CD4-positive, alpha-beta T cell (primary cell): ENCODE measurements around the gene ZXDC. TPM values are rescaled to one million over a fixed set of nuclear protein-coding genes. Genes with fewer than 3 reads are reported as not detected.

Experiments
- ATAC-seq: fragments of 200-7000 bp; cut with Tn5 transposase; one replicate; pipeline ENCODE4 v1.10.0; 2022; ENCODE audit warnings: mild to moderate bottlenecking; ENCODE audit not compliant: poor library complexity
- CTCF ChIA-PET: fragments of 350-600 bp; sonication (Branson Sonifier 250); formaldehyde crosslinking; loops from one replicate; lab custom pipeline; 2021; ENCODE audit warnings: antibody characterized with exemption, inconsistent platforms; lab: Charles Lee
- POLR2A ChIA-PET: fragments of 350-600 bp; sonication (Branson Sonifier 250); formaldehyde crosslinking; loops from one replicate; lab custom pipeline; 2021; ENCODE audit warnings: antibody characterized with exemption, inconsistent platforms; lab: Charles Lee
- DNase-seq, 14 experiments: peaks; one replicate each; pipeline ENCODE4 v3.0.0-alpha.2; 2013 to 2020; ENCODE audit warnings: mixed read lengths in 2 of 14
- H3K27ac ChIP-seq, 2 donors: one replicate each; pipeline versions ENCODE4 v1.5.1 to v1.7.0; 2013; ENCODE audit warnings: low read length in 2 of 2, low read depth in 1 of 2, mild to moderate bottlenecking in 1 of 2
- H3K27me3 ChIP-seq, 2 experiments: 1 replicate in 1 of 2; 2 replicates in 1 of 2; pipeline versions ENCODE4 v1.6.1 to v1.7.0; 2013; ENCODE audit warnings: low read length in 2 of 2, control low read depth in 1 of 2, mild to moderate bottlenecking in 1 of 2, moderate library complexity in 1 of 2; ENCODE audit not compliant: insufficient read depth in 2 of 2, control insufficient read depth in 1 of 2
- H3K36me3 ChIP-seq: one replicate; pipeline ENCODE4 v1.6.1; 2013; ENCODE audit warnings: low read length, control low read depth; ENCODE audit not compliant: insufficient read depth
- H3K4me1 ChIP-seq: one replicate; pipeline ENCODE4 v1.6.1; 2013; ENCODE audit warnings: low read length, control low read depth; ENCODE audit not compliant: insufficient read depth
- H3K4me3 ChIP-seq: one replicate; pipeline ENCODE4 v1.5.1; 2013; ENCODE audit warnings: mild to moderate bottlenecking, low read length, moderate library complexity
- H3K9me3 ChIP-seq, 2 experiments: 1 replicate in 1 of 2; 2 replicates in 1 of 2; pipeline versions ENCODE4 v1.6.1 to v1.7.0; 2013; ENCODE audit warnings: low read length in 2 of 2, mild to moderate bottlenecking in 2 of 2, control low read depth in 1 of 2, moderate library complexity in 1 of 2; ENCODE audit not compliant: control insufficient read depth in 1 of 2, insufficient read depth in 1 of 2
- H3K27ac Mint-ChIP-seq: one replicate; pipeline ENCODE4 v1.8.0; 2020; ENCODE audit warnings: mixed read lengths
- H3K27me3 Mint-ChIP-seq: one replicate; pipeline ENCODE4 v1.8.0; 2021; ENCODE audit warnings: mixed read lengths
- H3K36me3 Mint-ChIP-seq: one replicate; pipeline ENCODE4 v1.8.0; 2021; ENCODE audit warnings: low read depth, mixed read lengths
- H3K4me1 Mint-ChIP-seq: one replicate; pipeline ENCODE4 v1.8.0; 2021; ENCODE audit warnings: low read depth, mixed read lengths
- H3K4me3 Mint-ChIP-seq: one replicate; pipeline ENCODE4 v1.8.0; 2020; ENCODE audit warnings: mild to moderate bottlenecking, mixed read lengths
- H3K9me3 Mint-ChIP-seq: one replicate; pipeline ENCODE4 v1.8.0; 2020; ENCODE audit warnings: mixed read lengths
- CTCF ChIP-seq: fragments of 200-600 bp; IDR thresholded peaks from one replicate; pipeline ENCODE4 v1.8.0; 2022; ENCODE audit warnings: antibody characterized with exemption, mild to moderate bottlenecking
- intact Hi-C, 2 experiments: fragments of 100-400 bp; cut with DNase I in 1 of 2; cut with micrococcal nuclease in 1 of 2; formaldehyde crosslinking; loops; one replicate each; pipeline versions ENCODE4 v1.15.1 to v1.9.0; 2023 to 2025; cut with DNase I, micrococcal nuclease
- total RNA-seq, 174 experiments: library from RNA in 2 of 174; stranded (reverse) in 2 of 174; gene quantifications; one replicate each; pipeline ENCODE4 v1.2.3 and lab custom pipeline; 2021 to 2026

ZXDC gene
- total RNA-seq, 2 experiments from 2014 or later = 60.7 to 61.3 TPM

- Mint-ChIP-seq H3K4me3 (no peak overlapping the region), H3K27ac (no peak overlapping the region), H3K9me3 (peaks cover 14% of the 10 kb centered on the region), H3K27me3 (no peaks in the 10 kb centered on the region), H3K36me3 (peaks cover 9% of the 10 kb centered on the region), H3K4me1 (no peaks in the 10 kb centered on the region)
- ATAC-seq (no peak), DNase-seq (peak in 1 of 14 experiments; percentile 7)
- ChIA-PET CTCF (no interaction called here), POLR2A (no interaction called here)
- H3K36me3 ChIP-seq = no peaks in the 10 kb centered on the region
- intact Hi-C loops = no loop called here
- H3K4me3 ChIP-seq = no peak overlapping the region
- H3K27me3 ChIP-seq = no peaks in the 10 kb centered on the region
- TF ChIP-seq CTCF = no peak
- H3K4me1 ChIP-seq = no peaks in the 10 kb centered on the region
- H3K9me3 ChIP-seq = peaks cover 8 to 17% of the 10 kb centered on the region in 2 experiments
- H3K27ac ChIP-seq = no peak overlapping the region
Measured at GRCh38 chr3:126423191-126424038, 52.3 kb downstream of the ZXDC start.

GRCh38 chr3:126422571-126423091 is 53.1 kb downstream of the ZXDC start:
- no peaks in the 10 kb centered on the region for H3K27me3 ChIP-seq
- H3K27me3 Mint-ChIP-seq = no peaks in the 10 kb centered on the region
- ATAC-seq = no peak
- POLR2A ChIA-PET = no interaction called here
- no peak overlapping the region for H3K4me3 Mint-ChIP-seq
- H3K36me3 ChIP-seq = no peaks in the 10 kb centered on the region
- peak in 1 of 14 experiments; percentile 2 for DNase-seq
- intact Hi-C loops = no loop called here
- H3K36me3 Mint-ChIP-seq = peaks cover 9% of the 10 kb centered on the region
- peaks cover 13% of the 10 kb centered on the region for H3K9me3 Mint-ChIP-seq
- H3K27ac ChIP-seq = no peak overlapping the region
- H3K4me3 ChIP-seq = no peak overlapping the region
- H3K27ac Mint-ChIP-seq = no peak overlapping the region
- TF ChIP-seq CTCF = no peak
- CTCF ChIA-PET = no interaction called here
- no peaks in the 10 kb centered on the region for H3K4me1 ChIP-seq
- H3K9me3 ChIP-seq = peaks cover 8 to 9% of the 10 kb centered on the region in 2 experiments
- H3K4me1 Mint-ChIP-seq = no peaks in the 10 kb centered on the region

GRCh38 chr3:126422121-126422520 is 53.6 kb downstream of the ZXDC start:
- DNase-seq (no peak), ATAC-seq (no peak)
- H3K9me3 ChIP-seq = peaks cover 8 to 9% of the 10 kb centered on the region in 2 experiments
- no peaks in the 10 kb centered on the region for H3K27me3 ChIP-seq
- no peak overlapping the region for H3K27ac ChIP-seq
- POLR2A ChIA-PET = no interaction called here
- H3K4me3 ChIP-seq = no peak overlapping the region
- CTCF ChIA-PET = no interaction called here
- no peak for TF ChIP-seq CTCF
- Mint-ChIP-seq H3K9me3 (peaks cover 9% of the 10 kb centered on the region), H3K4me3 (no peak overlapping the region), H3K27ac (no peak overlapping the region), H3K4me1 (no peaks in the 10 kb centered on the region), H3K36me3 (peaks cover 9% of the 10 kb centered on the region), H3K27me3 (peaks cover under 1% of the 10 kb centered on the region)
- intact Hi-C loops = no loop called here
- H3K36me3 ChIP-seq = no peaks in the 10 kb centered on the region
- no peaks in the 10 kb centered on the region for H3K4me1 ChIP-seq
